Hair follicular keratinocyte (primary cell): ENCODE data around the gene RICTOR. TPM values are rescaled to one million over a fixed set of nuclear protein-coding genes. Genes with fewer than 3 reads are reported as not detected.

Experiments used
- total RNA-seq: library from RNA; depleted of rRNA; stranded (reverse); fragments of >200 nt; gene quantifications from 2 replicates; pipeline ENCODE4 v1.2.3, GENCODE V29; 2015

RICTOR gene, protein sequence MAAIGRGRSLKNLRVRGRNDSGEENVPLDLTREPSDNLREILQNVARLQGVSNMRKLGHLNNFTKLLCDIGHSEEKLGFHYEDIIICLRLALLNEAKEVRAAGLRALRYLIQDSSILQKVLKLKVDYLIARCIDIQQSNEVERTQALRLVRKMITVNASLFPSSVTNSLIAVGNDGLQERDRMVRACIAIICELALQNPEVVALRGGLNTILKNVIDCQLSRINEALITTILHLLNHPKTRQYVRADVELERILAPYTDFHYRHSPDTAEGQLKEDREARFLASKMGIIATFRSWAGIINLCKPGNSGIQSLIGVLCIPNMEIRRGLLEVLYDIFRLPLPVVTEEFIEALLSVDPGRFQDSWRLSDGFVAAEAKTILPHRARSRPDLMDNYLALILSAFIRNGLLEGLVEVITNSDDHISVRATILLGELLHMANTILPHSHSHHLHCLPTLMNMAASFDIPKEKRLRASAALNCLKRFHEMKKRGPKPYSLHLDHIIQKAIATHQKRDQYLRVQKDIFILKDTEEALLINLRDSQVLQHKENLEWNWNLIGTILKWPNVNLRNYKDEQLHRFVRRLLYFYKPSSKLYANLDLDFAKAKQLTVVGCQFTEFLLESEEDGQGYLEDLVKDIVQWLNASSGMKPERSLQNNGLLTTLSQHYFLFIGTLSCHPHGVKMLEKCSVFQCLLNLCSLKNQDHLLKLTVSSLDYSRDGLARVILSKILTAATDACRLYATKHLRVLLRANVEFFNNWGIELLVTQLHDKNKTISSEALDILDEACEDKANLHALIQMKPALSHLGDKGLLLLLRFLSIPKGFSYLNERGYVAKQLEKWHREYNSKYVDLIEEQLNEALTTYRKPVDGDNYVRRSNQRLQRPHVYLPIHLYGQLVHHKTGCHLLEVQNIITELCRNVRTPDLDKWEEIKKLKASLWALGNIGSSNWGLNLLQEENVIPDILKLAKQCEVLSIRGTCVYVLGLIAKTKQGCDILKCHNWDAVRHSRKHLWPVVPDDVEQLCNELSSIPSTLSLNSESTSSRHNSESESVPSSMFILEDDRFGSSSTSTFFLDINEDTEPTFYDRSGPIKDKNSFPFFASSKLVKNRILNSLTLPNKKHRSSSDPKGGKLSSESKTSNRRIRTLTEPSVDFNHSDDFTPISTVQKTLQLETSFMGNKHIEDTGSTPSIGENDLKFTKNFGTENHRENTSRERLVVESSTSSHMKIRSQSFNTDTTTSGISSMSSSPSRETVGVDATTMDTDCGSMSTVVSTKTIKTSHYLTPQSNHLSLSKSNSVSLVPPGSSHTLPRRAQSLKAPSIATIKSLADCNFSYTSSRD (N-terminal part only)
- 8.9 and 13.4 TPM in 2 replicates for total RNA-seq

DNA sequence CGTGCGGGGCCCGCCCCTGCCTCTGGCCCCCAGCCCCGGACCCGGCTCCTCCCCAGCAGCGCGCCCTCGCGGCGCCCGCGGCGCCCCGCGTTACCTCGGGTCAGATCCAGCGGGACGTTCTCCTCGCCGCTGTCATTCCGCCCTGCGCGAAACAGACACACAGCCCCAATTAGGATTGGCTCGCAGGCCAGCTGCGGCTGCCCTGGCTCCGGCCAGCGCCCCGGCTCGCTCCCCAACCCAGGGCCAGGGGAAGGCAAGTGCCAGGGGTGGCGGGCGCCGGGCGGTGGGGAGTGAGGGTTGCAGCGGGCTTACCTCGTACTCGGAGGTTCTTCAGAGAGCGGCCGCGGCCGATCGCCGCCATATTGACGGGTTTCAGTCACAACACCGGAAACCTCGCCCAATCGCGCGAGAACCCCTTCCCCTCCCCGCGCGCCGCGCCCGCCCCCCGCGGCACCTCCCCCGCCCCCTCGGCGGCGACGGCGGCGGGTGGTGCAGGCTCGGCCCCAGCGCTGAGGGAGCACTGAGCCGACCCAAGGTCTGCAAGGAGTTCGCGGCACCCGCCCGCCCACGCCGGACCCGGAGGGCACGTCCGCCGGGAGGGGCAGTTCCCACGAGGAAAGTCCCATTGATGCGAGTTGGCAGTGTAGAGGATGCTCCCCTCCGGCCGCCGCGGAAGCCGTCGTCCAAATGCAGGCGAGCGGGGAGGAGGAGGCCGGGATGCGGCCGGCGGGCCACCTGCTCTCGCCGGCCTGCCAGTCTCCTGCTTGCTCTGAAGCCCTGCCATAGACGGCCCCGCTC lies at the start of gene RICTOR:
Gene RICTOR, minus strand, starts transcription at position 383 of the 798 bp plus-strand sequence. Its CDS starts 22 bp downstream, at position 361.

Other genes with a start within 250 kb of the RICTOR start
- 27.3 and 42.9 TPM in 2 replicates for gene OSMR, start 228.4 kb downstream of the RICTOR start, total RNA-seq
- 0.08 and 0.80 TPM in 2 replicates for gene FYB1, start 145.2 kb upstream of the RICTOR start, total RNA-seq